Measurements from ENCODE around the gene MEIS2. TPM values are rescaled to one million over a fixed set of nuclear protein-coding genes. Genes with fewer than 3 reads are reported as not detected.

The MEIS2 gene
- total RNA-seq, 1 experiment from 2014 or later = 28.7 TPM

GRCh38 chr15:37034835-37035748, 65.3 kb downstream of the MEIS2 start:
- peaks cover 6% of the 10 kb centered on the region for H3K36me3 Mint-ChIP-seq (ENCODE audit: insufficient read depth, unreplicated experiment)
- peak; percentile 49 to 63 for DNase-seq
- no peak overlapping the region for H3K4me3 Mint-ChIP-seq (ENCODE audit: unreplicated experiment)
- Histone ChIP-seq H3K4me3 (ENCODE audit: low read depth, low read length) (no peak overlapping the region), H3K9me3 (no peaks in the 10 kb centered on the region), H3K4me1 (peaks cover 19% of the 10 kb centered on the region), H3K36me3 (ENCODE audit: control insufficient read depth, insufficient read depth, low read length) (no peaks in the 10 kb centered on the region), H3K27me3 (replicated peaks; ENCODE audit: control insufficient read depth, insufficient read depth, low read length) (no peaks in the 10 kb centered on the region)
- H3K27ac Mint-ChIP-seq (ENCODE audit: unreplicated experiment) = peak overlapping the region; percentile 30
- H3K9me3 Mint-ChIP-seq (ENCODE audit: unreplicated experiment) = no peaks in the 10 kb centered on the region
- H3K4me1 Mint-ChIP-seq (ENCODE audit: low read depth, unreplicated experiment) = peaks cover 7% of the 10 kb centered on the region
- POLR2A ChIA-PET = interaction anchor here (0.7 kb wide), 1 partner anchor 10 kb away, joined by 3 read pairs; no protein-coding TSS in a partner anchor
- intact Hi-C loops (cut with micrococcal nuclease; ENCODE audit: unreplicated experiment) = loop anchor here (1.0 to 5.0 kb wide), 2 partner anchors 21 to 58 kb away; no protein-coding TSS in a partner anchor
- H3K27me3 Mint-ChIP-seq (ENCODE audit: insufficient read depth, unreplicated experiment) = no peaks in the 10 kb centered on the region
- no peak for TF ChIP-seq CTCF (IDR thresholded peaks at IDR 0.05; ENCODE audit: insufficient read depth in 1 of 2, low read depth in 1 of 2, low read length in 1 of 2, severe bottlenecking in 1 of 2, unreplicated experiment in 1 of 2)
- no TSS peak for BruUV-seq (replicated peaks)
- CTCF ChIA-PET = no interaction called here

GRCh38 chr15:37034392-37034791, 66.0 kb downstream of the MEIS2 start:
- TF ChIP-seq CTCF (IDR thresholded peaks at IDR 0.05; ENCODE audit: insufficient read depth in 1 of 2, low read depth in 1 of 2, low read length in 1 of 2, severe bottlenecking in 1 of 2, unreplicated experiment in 1 of 2) = no peak
- H3K27me3 Mint-ChIP-seq (ENCODE audit: insufficient read depth, unreplicated experiment) = no peaks in the 10 kb centered on the region
- Histone ChIP-seq H3K27me3 (replicated peaks; ENCODE audit: control insufficient read depth, insufficient read depth, low read length) (no peaks in the 10 kb centered on the region), H3K4me3 (ENCODE audit: low read depth, low read length) (no peak overlapping the region), H3K9me3 (no peaks in the 10 kb centered on the region), H3K4me1 (peaks cover 16% of the 10 kb centered on the region), H3K36me3 (ENCODE audit: control insufficient read depth, insufficient read depth, low read length) (no peaks in the 10 kb centered on the region)
- no peak overlapping the region for H3K27ac Mint-ChIP-seq (ENCODE audit: unreplicated experiment)
- no TSS peak for BruUV-seq (replicated peaks)
- DNase-seq = no peak
- H3K9me3 Mint-ChIP-seq (ENCODE audit: unreplicated experiment) = no peaks in the 10 kb centered on the region
- intact Hi-C loops (cut with micrococcal nuclease; ENCODE audit: unreplicated experiment) = no loop called here
- no peak overlapping the region for H3K4me3 Mint-ChIP-seq (ENCODE audit: unreplicated experiment)
- ChIA-PET CTCF (interaction anchor here (0.8 kb wide), 1 partner anchor 67 kb away, joined by 4 read pairs; no protein-coding TSS in a partner anchor), POLR2A (no interaction called here)
- peaks cover 7% of the 10 kb centered on the region for H3K4me1 Mint-ChIP-seq (ENCODE audit: low read depth, unreplicated experiment)
- H3K36me3 Mint-ChIP-seq (ENCODE audit: insufficient read depth, unreplicated experiment) = peaks cover 6% of the 10 kb centered on the region

GRCh38 chr15:37032091-37032775, 68.1 kb downstream of the MEIS2 start:
- H3K4me1 ChIP-seq = peaks cover 16% of the 10 kb centered on the region
- no peak overlapping the region for H3K27ac Mint-ChIP-seq (ENCODE audit: unreplicated experiment)
- H3K4me3 Mint-ChIP-seq (ENCODE audit: unreplicated experiment) = no peak overlapping the region
- intact Hi-C loops (cut with micrococcal nuclease; ENCODE audit: unreplicated experiment) = no loop called here
- no peak for TF ChIP-seq CTCF (IDR thresholded peaks at IDR 0.05; ENCODE audit: insufficient read depth in 1 of 2, low read depth in 1 of 2, low read length in 1 of 2, severe bottlenecking in 1 of 2, unreplicated experiment in 1 of 2)
- no peaks in the 10 kb centered on the region for H3K27me3 ChIP-seq (replicated peaks; ENCODE audit: control insufficient read depth, insufficient read depth, low read length)
- ChIA-PET CTCF (no interaction called here), POLR2A (no interaction called here)
- H3K9me3 ChIP-seq = no peaks in the 10 kb centered on the region
- no peak for DNase-seq
- H3K9me3 Mint-ChIP-seq (ENCODE audit: unreplicated experiment) = no peaks in the 10 kb centered on the region
- H3K36me3 ChIP-seq (ENCODE audit: control insufficient read depth, insufficient read depth, low read length) = no peaks in the 10 kb centered on the region
- no peaks in the 10 kb centered on the region for H3K27me3 Mint-ChIP-seq (ENCODE audit: insufficient read depth, unreplicated experiment)
- H3K36me3 Mint-ChIP-seq (ENCODE audit: insufficient read depth, unreplicated experiment) = peaks cover 6% of the 10 kb centered on the region
- H3K4me3 ChIP-seq (ENCODE audit: low read depth, low read length) = no peak overlapping the region
- no TSS peak for BruUV-seq (replicated peaks)
- H3K4me1 Mint-ChIP-seq (ENCODE audit: low read depth, unreplicated experiment) = peaks cover 7% of the 10 kb centered on the region

Measured in Caco-2 (cell line).